PC-3 (cell line): ENCODE measurements around the gene NXPH1. TPM values are rescaled to one million over a fixed set of nuclear protein-coding genes. Genes with fewer than 3 reads are reported as not detected.

Experiments used
- ATAC-seq: fragments of 200-7000 bp; cut with Tn5 transposase; 2 replicates; pipeline ENCODE4 v1.9.1; 2020; ENCODE audit warnings: mild to moderate bottlenecking, moderate library complexity
- BruUV-seq: library from RNA; stranded (reverse); fragments of 400-500 nt; replicated peaks from 2 replicates; lab custom pipeline; 2021; lab: Mats Ljungman, UMichigan
- CTCF ChIA-PET: fragments of 300-600 bp; sonication (Branson Sonifier 250); formaldehyde crosslinking; loops from one replicate; lab custom pipeline; 2022; ENCODE audit warnings: antibody characterized with exemption; lab: Charles Lee
- POLR2A ChIA-PET: fragments of 300-600 bp; sonication (Branson Sonifier 250); formaldehyde crosslinking; loops from one replicate; lab custom pipeline; 2022; ENCODE audit warnings: antibody characterized with exemption; ENCODE audit not compliant: unreplicated experiment; lab: Charles Lee
- DNase-seq: peaks from one replicate; pipeline ENCODE4 v3.0.0-alpha.2; 2015
- H2AFZ ChIP-seq: fragments of 300-600 bp; sonication (generic); 2 replicates; pipeline ENCODE4 v1.6.0; 2016; ENCODE audit warnings: antibody characterized with exemption, low read length
- H3F3A ChIP-seq: fragments of 300-600 bp; sonication (generic); one replicate; pipeline ENCODE4 v1.6.0; 2017; ENCODE audit warnings: antibody characterized with exemption, low read length, control low read depth, mild to moderate bottlenecking; ENCODE audit not compliant: unreplicated experiment
- H3K27ac ChIP-seq: fragments of 300-600 bp; sonication (generic); 2 replicates; pipeline ENCODE4 v1.5.1; 2016; ENCODE audit warnings: mild to moderate bottlenecking, low read length
- H3K27me3 ChIP-seq: fragments of 300-600 bp; sonication (generic); 2 replicates; pipeline ENCODE4 v1.6.1; 2016; ENCODE audit warnings: low read length, mixed read lengths
- H3K36me3 ChIP-seq: fragments of 300-600 bp; sonication (generic); 2 replicates; pipeline ENCODE4 v1.6.1; 2016; ENCODE audit warnings: low read depth, mixed run types, low read length, mixed read lengths
- H3K4me1 ChIP-seq: fragments of 300-600 bp; sonication (generic); 2 replicates; pipeline ENCODE4 v1.5.1; 2016; ENCODE audit warnings: low read length; ENCODE audit not compliant: insufficient read depth
- H3K4me2 ChIP-seq: fragments of 300-600 bp; sonication (generic); 2 replicates; pipeline ENCODE4 v1.6.0; 2016; ENCODE audit warnings: low read length
- H3K4me3 ChIP-seq: fragments of 300-600 bp; sonication (generic); 2 replicates; pipeline ENCODE4 v1.5.1; 2016; ENCODE audit warnings: mild to moderate bottlenecking, low read length, mixed read lengths
- H3K79me2 ChIP-seq: fragments of 300-600 bp; sonication (generic); 2 replicates; pipeline ENCODE4 v1.6.1; 2017; ENCODE audit warnings: low read length, mixed read lengths
- H3K9ac ChIP-seq: fragments of 300-600 bp; sonication (generic); 2 replicates; pipeline ENCODE4 v1.6.0; 2016; ENCODE audit warnings: mild to moderate bottlenecking, low read length
- H3K9me2 ChIP-seq: fragments of 300-600 bp; sonication (generic); replicated peaks from 2 replicates; pipeline ENCODE4 v1.6.1; 2016; ENCODE audit warnings: mixed run types, low read length, mixed read lengths
- H3K9me3 ChIP-seq: fragments of 300-600 bp; sonication (generic); 2 replicates; pipeline ENCODE4 v1.6.1; 2016; ENCODE audit warnings: low read length, mixed read lengths
- H4K20me1 ChIP-seq: fragments of 300-600 bp; sonication (generic); 2 replicates; pipeline ENCODE4 v1.6.1; 2016; ENCODE audit warnings: low read length, mixed read lengths
- CTCF ChIP-seq: fragments of 300-600 bp; sonication (generic); conservative IDR thresholded peaks from 2 replicates; pipeline ENCODE4 v1.5.1; 2017; ENCODE audit warnings: antibody characterized with exemption, low read depth, mild to moderate bottlenecking, low read length
- EZH2 ChIP-seq: fragments of 300-600 bp; sonication (generic); IDR thresholded peaks from one replicate; pipeline ENCODE4 v1.6.1; 2017; ENCODE audit warnings: antibody characterized with exemption, mild to moderate bottlenecking, low read length; ENCODE audit not compliant: unreplicated experiment
- EZH2phosphoT487 ChIP-seq: fragments of 300-600 bp; sonication (generic); IDR thresholded peaks from 2 replicates; pipeline ENCODE4 v1.6.1; 2018; ENCODE audit warnings: mild to moderate bottlenecking, antibody characterized with exemption, low read length, borderline replicate concordance
- intact Hi-C: fragments of 100-400 bp; cut with micrococcal nuclease; formaldehyde crosslinking; loops from 2 replicates; pipeline ENCODE4 v1.9.0; 2023
- total RNA-seq: library from RNA; depleted of rRNA; stranded (reverse); fragments of >200 nt; gene quantifications from 2 replicates; pipeline ENCODE4 v1.2.3, GENCODE V29; 2014

The NXPH1 gene
- total RNA-seq, 1 experiment from 2014 or later: not detected

- no peaks in the 10 kb centered on the region for H3K4me1 ChIP-seq
- no peak overlapping the region for H3K27ac ChIP-seq
- ChIA-PET CTCF (no interaction called here), POLR2A (no interaction called here)
- H3K9me3 ChIP-seq: no peaks in the 10 kb centered on the region
- no peak overlapping the region for H3K9ac ChIP-seq
- no TSS peak for BruUV-seq
- no peak overlapping the region for H3K4me3 ChIP-seq
- no peaks in the 10 kb centered on the region for H3K79me2 ChIP-seq
- H4K20me1 ChIP-seq: no peaks in the 10 kb centered on the region
- no peaks in the 10 kb centered on the region for H3F3A ChIP-seq
- no peak overlapping the region for H3K4me2 ChIP-seq
- TF ChIP-seq EZH2phosphoT487 (no peak), EZH2 (no peak), CTCF (no peak)
- peaks cover 15% of the 10 kb centered on the region; the same call in 1 of the 2 replicates for H3K27me3 ChIP-seq
- intact Hi-C loops: no loop called here
- ATAC-seq (no peak), DNase-seq (no peak)
- H2AFZ ChIP-seq: no peak overlapping the region
- no peaks in the 10 kb centered on the region for H3K36me3 ChIP-seq
- no peaks in the 10 kb centered on the region for H3K9me2 ChIP-seq
These were observed 43.7 kb upstream of the NXPH1 start for GRCh38 chr7:8389593-8390261.

GRCh38 chr7:8390262-8390626, 43.2 kb upstream of the NXPH1 start:
- no TSS peak for BruUV-seq

More at GRCh38 chr7:8390262-8390626, 43.2 kb upstream of the NXPH1 start:
- H3K9me2 ChIP-seq: no peaks in the 10 kb centered on the region
- H3K79me2 ChIP-seq: no peaks in the 10 kb centered on the region
- no peak overlapping the region for H3K9ac ChIP-seq
- no peak overlapping the region for H3K4me2 ChIP-seq
- ChIA-PET CTCF (no interaction called here), POLR2A (no interaction called here)
- no peak for DNase-seq
- no peaks in the 10 kb centered on the region for H3K4me1 ChIP-seq
- no peaks in the 10 kb centered on the region for H4K20me1 ChIP-seq
- H3K9me3 ChIP-seq: no peaks in the 10 kb centered on the region
- H3F3A ChIP-seq: no peaks in the 10 kb centered on the region
- no peak overlapping the region for H3K27ac ChIP-seq
- TF ChIP-seq CTCF (no peak), EZH2phosphoT487 (no peak), EZH2 (no peak)
- H3K27me3 ChIP-seq: peaks cover 12% of the 10 kb centered on the region; the same call in 1 of the 2 replicates
- no peaks in the 10 kb centered on the region for H3K36me3 ChIP-seq
- intact Hi-C loops: no loop called here
- H2AFZ ChIP-seq: no peak overlapping the region
- H3K4me3 ChIP-seq: no peak overlapping the region
- no peak for ATAC-seq
